PFSK-1 (cell line): ENCODE data around the gene SLC25A17.

Source experiments
- FOXP2 ChIP-seq: optimal IDR thresholded peaks from 2 replicates; pipeline ENCODE3; 2011; ENCODE audit warnings: borderline replicate concordance, control low read depth, inconsistent platforms; ENCODE audit not compliant: insufficient read depth; ENCODE audit errors: extremely low read length, extremely low read depth
- POLR2AphosphoS5 ChIP-seq: IDR thresholded peaks from 2 replicates; pipeline ENCODE4 v1.6.1; 2012; ENCODE audit warnings: low read depth, mild to moderate bottlenecking, control low read depth, low read length, moderate library complexity
- REST ChIP-seq, 2 experiments: IDR thresholded peaks; 2 replicates each; pipeline versions ENCODE4 v1.6.1 to v1.8.0; 2011 to 2012; ENCODE audit warnings: low read depth in 2 of 2, low read length in 2 of 2, control low read depth in 1 of 2, inconsistent platforms in 1 of 2, mild to moderate bottlenecking in 1 of 2, moderate library complexity in 1 of 2; ENCODE audit not compliant: insufficient read depth in 1 of 2
- SIN3A ChIP-seq: IDR thresholded peaks from 2 replicates; pipeline ENCODE4 v1.6.1; 2012; ENCODE audit warnings: mild to moderate bottlenecking, low read length, moderate library complexity, borderline replicate concordance; ENCODE audit not compliant: insufficient read depth
- TAF1 ChIP-seq: IDR thresholded peaks from 2 replicates; pipeline ENCODE4 v1.6.1; 2012; ENCODE audit warnings: low read length, control low read depth, borderline replicate concordance; ENCODE audit not compliant: insufficient read depth

SLC25A17 gene

GRCh38 chr22:40749829-40750228 is 69.3 kb downstream of the SLC25A17 start:
- TF ChIP-seq TAF1: no peak
- no peak for TF ChIP-seq POLR2AphosphoS5
- TF ChIP-seq SIN3A: no peak
- no peak for TF ChIP-seq REST (IDR thresholded peaks at IDR 0.05; ENCODE audit: insufficient read depth in 1 of 2, low read depth in 2 of 2, low read length in 2 of 2)
- TF ChIP-seq FOXP2: no peak

- TF ChIP-seq REST (IDR thresholded peaks at IDR 0.05; ENCODE audit: insufficient read depth in 1 of 2, low read depth in 2 of 2, low read length in 2 of 2) (no peak), TAF1 (no peak), SIN3A (no peak), FOXP2 (no peak), POLR2AphosphoS5 (no peak)
These were observed 70.5 kb downstream of the SLC25A17 start for GRCh38 chr22:40748388-40749355.

- TF ChIP-seq TAF1: no peak
- no peak for TF ChIP-seq SIN3A
- no peak for TF ChIP-seq POLR2AphosphoS5
- TF ChIP-seq FOXP2: no peak
- no peak for TF ChIP-seq REST (IDR thresholded peaks at IDR 0.05; ENCODE audit: insufficient read depth in 1 of 2, low read depth in 2 of 2, low read length in 2 of 2)
These were observed 71.8 kb downstream of the SLC25A17 start for GRCh38 chr22:40747361-40747760.

GRCh38 chr22:40746428-40747220 is 72.5 kb downstream of the SLC25A17 start:
- TF ChIP-seq SIN3A: no peak
- no peak for TF ChIP-seq FOXP2
- no peak for TF ChIP-seq POLR2AphosphoS5
- TF ChIP-seq TAF1: no peak
- TF ChIP-seq REST (IDR thresholded peaks at IDR 0.05; ENCODE audit: insufficient read depth in 1 of 2, low read depth in 2 of 2, low read length in 2 of 2): no peak
